Skeletal muscle satellite cell (primary cell): Measurements from ENCODE around the gene SYNGR1.
A peak's percentile ranks its signal among the peaks of the same experiment; 100 is the strongest.
"Not testable (repeated sequence)": the region's sequence is repeated elsewhere in the genome, so short reads cannot be mapped to it uniquely, and the experiment has no call there.

Experiments
- H3K27me3 ChIP-seq: 2 replicates; pipeline ENCODE4 v1.7.0; 2013; ENCODE audit warnings: low read length; ENCODE audit not compliant: control insufficient read depth, insufficient read depth
- H3K36me3 ChIP-seq: 2 replicates; pipeline ENCODE4 v1.7.0; 2013; ENCODE audit warnings: mild to moderate bottlenecking, control low read depth, low read length; ENCODE audit not compliant: insufficient read depth
- H3K4me1 ChIP-seq: 2 replicates; pipeline ENCODE4 v1.7.0; 2013; ENCODE audit warnings: low read length; ENCODE audit not compliant: control insufficient read depth, insufficient read depth
- H3K4me2 ChIP-seq: 2 replicates; pipeline ENCODE4 v1.7.0; 2013; ENCODE audit warnings: mild to moderate bottlenecking, low read length
- H3K4me3 ChIP-seq: 2 replicates; pipeline ENCODE4 v1.7.0; 2013; ENCODE audit warnings: low read length
- H3K9ac ChIP-seq: 2 replicates; pipeline ENCODE4 v1.7.0; 2013; ENCODE audit warnings: mild to moderate bottlenecking, low read depth, low read length, moderate library complexity
- H3K9me3 ChIP-seq: replicated peaks from 2 replicates; pipeline ENCODE4 v1.7.0; 2013; ENCODE audit warnings: mild to moderate bottlenecking, control low read depth, low read length

Gene SYNGR1

GRCh38 chr22:39356464-39356863, 6.7 kb downstream of the SYNGR1 start:
- Histone ChIP-seq H3K9me3 (no peaks in the 10 kb centered on the region), H3K4me3 (no peak overlapping the region), H3K4me2 (no peak overlapping the region), H3K4me1 (peaks cover 8% of the 10 kb centered on the region), H3K9ac (no peak overlapping the region), H3K27me3 (peaks cover 4% of the 10 kb centered on the region), H3K36me3 (no peaks in the 10 kb centered on the region)

DNA sequence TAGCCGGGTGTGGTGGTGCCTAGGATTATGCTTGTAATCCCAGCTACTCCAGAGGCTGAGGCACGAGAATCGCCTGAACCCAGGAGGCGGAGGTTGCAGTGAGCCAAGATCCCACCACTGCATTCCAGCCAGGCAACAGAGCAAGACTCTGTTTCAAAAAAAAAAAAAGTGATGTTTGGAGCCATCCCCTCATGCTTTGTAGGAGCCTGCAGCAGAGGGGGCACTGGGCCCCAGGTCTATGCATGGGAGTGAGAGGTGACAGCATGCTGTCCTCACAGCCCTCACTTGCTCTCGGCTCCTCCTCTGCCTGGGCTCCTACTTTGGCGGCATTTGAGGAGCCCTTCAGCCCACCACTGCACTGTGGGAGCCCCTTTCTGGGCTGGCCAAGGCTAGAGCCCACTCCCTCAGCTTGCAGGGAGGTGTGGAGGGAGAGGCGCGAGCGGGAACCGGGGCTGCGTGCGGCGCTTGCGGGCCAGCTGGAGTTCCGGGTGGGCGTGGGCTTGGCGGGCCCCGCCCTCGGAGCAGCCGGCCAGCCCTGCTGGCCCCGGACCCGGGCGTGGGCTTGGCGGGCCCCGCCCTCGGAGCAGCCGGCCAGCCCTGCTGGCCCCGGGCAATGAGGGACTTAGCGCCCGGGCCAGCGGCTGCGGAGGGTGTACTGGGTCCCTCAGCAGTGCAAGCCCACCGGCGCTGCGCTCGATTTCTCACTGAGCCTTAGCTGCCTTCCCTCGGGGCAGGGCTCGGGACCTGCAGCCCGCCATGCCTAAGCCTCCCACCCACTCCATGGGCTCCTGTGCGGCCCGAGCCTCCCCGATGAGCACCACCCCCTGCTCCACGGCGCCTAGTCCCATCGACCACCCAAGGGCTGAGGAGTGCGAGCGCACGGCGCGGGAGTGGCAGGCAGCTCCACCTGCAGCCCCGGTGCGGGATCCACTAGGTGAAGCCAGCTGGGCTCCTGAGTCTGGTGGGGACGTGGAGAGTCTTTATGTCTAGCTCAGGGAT, 7.6 kb downstream of the SYNGR1 start:
- H3K9ac ChIP-seq, H3K4me1 ChIP-seq, H3K36me3 ChIP-seq: not testable (repeated sequence)

GRCh38 chr22:39358197-39358596, 8.4 kb downstream of the SYNGR1 start:
- H3K4me2 ChIP-seq, H3K9me3 ChIP-seq, H3K9ac ChIP-seq, H3K4me1 ChIP-seq, H3K36me3 ChIP-seq, H3K4me3 ChIP-seq, H3K27me3 ChIP-seq: not testable (repeated sequence)

More for the DNA sequence above, 7.6 kb downstream of the SYNGR1 start:
- H3K4me2 ChIP-seq: peak overlapping the region; percentile 29
- H3K9me3 ChIP-seq, H3K4me3 ChIP-seq, H3K27me3 ChIP-seq: not testable (repeated sequence)

DNA sequence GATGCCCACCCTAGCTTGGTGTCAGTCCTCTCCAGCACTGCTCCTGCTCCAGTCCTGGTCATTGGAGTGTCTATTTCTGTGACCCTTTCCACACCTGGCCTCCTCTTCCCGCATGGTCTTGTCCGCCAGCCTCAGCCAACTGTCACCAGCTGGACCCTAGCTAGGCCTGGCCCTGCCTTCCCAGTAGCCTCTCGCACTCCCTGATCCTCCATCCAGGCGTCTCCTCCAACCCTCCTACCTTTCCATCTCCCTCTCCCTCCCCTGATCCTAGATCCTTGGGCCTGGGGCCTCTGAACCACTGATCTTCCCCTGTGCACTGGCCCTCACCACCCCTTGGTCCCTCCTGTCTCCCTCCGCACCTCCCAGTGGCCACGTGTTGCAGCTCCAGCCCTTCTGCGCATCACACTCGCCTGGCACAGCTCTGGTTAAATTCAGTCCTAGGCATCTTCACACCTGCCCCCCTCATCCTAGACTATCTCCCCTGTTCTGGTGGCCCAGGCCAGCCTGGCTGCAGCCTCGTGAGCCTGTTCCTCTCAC, 9.9 kb downstream of the SYNGR1 start:
- Histone ChIP-seq H3K9ac (no peak overlapping the region), H3K9me3 (no peaks in the 10 kb centered on the region), H3K4me2 (no peak overlapping the region), H3K27me3 (peaks cover 4% of the 10 kb centered on the region), H3K36me3 (no peaks in the 10 kb centered on the region), H3K4me1 (no peaks in the 10 kb centered on the region), H3K4me3 (no peak overlapping the region)

GRCh38 chr22:39360242-39360641, 10.5 kb downstream of the SYNGR1 start:
- Histone ChIP-seq H3K4me1 (no peaks in the 10 kb centered on the region), H3K36me3 (no peaks in the 10 kb centered on the region), H3K9me3 (no peaks in the 10 kb centered on the region), H3K4me3 (no peak overlapping the region), H3K27me3 (peaks cover 4% of the 10 kb centered on the region), H3K4me2 (no peak overlapping the region), H3K9ac (no peak overlapping the region)

DNA sequence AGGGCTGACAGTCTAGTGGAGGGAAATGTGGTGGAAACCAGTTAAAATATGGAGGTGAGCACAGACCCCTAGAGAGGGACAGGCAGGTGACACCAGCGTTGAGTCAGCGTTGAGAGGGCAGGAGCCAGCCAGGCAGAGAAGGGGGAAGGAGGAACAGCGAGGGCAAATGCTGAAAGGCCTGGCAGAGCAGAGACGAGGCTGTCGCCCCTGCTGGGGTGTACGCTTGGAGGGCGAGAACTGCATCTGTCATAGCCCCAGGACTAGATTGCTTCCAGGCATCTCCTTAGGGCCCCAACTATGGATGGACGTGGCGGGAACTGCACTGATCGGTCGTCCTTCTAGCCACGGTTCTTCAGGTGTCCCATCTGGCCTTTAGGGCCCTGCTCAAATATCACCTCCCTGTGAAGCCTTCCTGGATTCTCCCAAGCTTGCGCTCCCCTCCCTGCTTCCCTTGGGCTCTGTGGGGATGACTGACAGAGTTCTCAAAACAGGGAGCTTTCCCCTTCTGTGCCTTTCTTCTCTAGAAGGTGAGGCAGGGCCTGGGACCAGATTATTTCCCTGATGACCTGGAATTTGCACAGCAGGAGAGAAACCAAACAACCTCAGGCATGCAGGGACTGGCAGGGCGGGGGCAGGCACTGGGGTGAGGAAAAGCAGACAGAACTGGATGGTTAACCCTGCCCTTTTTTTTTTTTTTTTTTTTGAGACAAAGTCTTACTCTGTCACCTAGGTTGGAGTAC, 11.1 kb downstream of the SYNGR1 start:
- no peak overlapping the region for H3K4me2 ChIP-seq
- H3K9ac ChIP-seq: no peak overlapping the region
- H3K36me3 ChIP-seq: no peaks in the 10 kb centered on the region
- H3K4me1 ChIP-seq: no peaks in the 10 kb centered on the region
- no peak overlapping the region for H3K4me3 ChIP-seq
- no peaks in the 10 kb centered on the region for H3K9me3 ChIP-seq
- peaks cover 4% of the 10 kb centered on the region for H3K27me3 ChIP-seq

- Histone ChIP-seq H3K9ac (no peak overlapping the region), H3K9me3 (no peaks in the 10 kb centered on the region), H3K4me3 (no peak overlapping the region), H3K27me3 (peaks cover 4% of the 10 kb centered on the region), H3K4me1 (no peaks in the 10 kb centered on the region), H3K36me3 (no peaks in the 10 kb centered on the region), H3K4me2 (no peak overlapping the region)
Measured at GRCh38 chr22:39361496-39361895, 11.7 kb downstream of the SYNGR1 start.

DNA sequence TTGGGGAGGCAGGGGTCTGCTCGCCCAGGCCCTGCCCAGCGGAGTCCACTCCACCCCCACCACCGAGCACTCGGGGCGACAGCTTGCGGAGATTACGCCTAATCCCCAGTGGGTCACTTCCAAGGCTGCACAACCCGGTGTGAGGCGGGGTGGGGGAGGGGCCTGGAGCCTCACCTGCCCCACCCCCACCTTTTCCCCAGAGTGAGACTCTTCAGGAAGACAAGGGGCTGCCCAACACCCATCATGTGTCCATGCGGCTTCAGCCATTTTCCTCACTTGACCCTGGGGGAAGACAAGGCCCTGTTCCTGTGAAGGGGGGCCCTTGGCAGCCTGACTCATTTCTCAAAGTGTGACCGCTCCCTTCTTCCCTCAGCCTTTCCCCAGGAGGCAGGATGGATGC, 12.5 kb downstream of the SYNGR1 start:
- Histone ChIP-seq H3K36me3 (no peaks in the 10 kb centered on the region), H3K9ac (no peak overlapping the region), H3K4me2 (no peak overlapping the region), H3K9me3 (no peaks in the 10 kb centered on the region), H3K27me3 (peaks cover 4% of the 10 kb centered on the region), H3K4me3 (no peak overlapping the region), H3K4me1 (no peaks in the 10 kb centered on the region)

GRCh38 chr22:39362932-39363331, 13.1 kb downstream of the SYNGR1 start:
- no peaks in the 10 kb centered on the region for H3K36me3 ChIP-seq
- H3K4me3 ChIP-seq: no peak overlapping the region
- no peak overlapping the region for H3K9ac ChIP-seq
- no peaks in the 10 kb centered on the region for H3K9me3 ChIP-seq
- H3K27me3 ChIP-seq: peaks cover 4% of the 10 kb centered on the region
- H3K4me1 ChIP-seq: no peaks in the 10 kb centered on the region
- no peak overlapping the region for H3K4me2 ChIP-seq

DNA sequence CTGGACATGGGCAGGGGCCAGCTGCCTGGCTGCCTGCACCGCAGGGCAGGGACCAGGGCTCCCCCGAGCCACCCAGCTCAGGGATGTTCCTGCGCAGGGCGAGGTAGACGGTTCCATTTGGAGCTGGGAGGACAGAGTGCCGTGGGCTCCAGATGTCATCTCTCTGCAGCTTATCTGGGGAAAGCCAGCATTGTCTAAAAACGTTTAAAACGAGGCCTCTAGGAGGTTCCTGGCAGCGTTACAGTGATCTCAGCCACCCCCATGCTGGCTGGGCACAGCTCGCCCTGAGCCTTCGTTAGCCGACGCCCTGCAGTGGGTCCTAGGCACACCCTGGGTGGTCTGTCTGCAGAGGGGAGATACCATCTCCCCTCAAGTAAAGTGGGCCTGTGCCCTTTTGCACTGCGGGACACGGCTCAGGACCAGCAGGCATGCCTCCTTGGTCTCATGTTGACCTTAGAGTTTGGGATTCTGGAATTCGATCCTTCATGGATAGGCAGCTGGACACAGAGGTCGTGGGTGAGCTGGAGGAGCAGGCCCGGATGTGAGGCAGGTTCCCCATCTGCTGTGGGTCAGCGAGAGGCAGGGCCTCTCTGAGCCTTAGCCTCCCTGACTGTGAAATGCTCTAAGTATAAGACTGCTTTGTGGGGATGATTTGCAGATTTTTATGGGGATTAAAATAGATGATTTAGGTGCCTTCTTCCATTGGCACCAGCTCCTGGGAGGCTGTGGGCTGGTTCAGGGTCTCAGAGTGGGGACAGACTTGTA, 14.1 kb downstream of the SYNGR1 start:
- Histone ChIP-seq H3K27me3 (peaks cover 4% of the 10 kb centered on the region), H3K4me3 (no peak overlapping the region), H3K9ac (no peak overlapping the region), H3K9me3 (no peaks in the 10 kb centered on the region), H3K36me3 (no peaks in the 10 kb centered on the region), H3K4me2 (no peak overlapping the region), H3K4me1 (no peaks in the 10 kb centered on the region)
